NCI-H82 treated with DMSO at 0.1 percent for 48 hours (cell line): ENCODE results near the gene RGS9.
"Not testable (repeated sequence)": the region's sequence is repeated elsewhere in the genome, so short reads cannot be mapped to it uniquely, and the experiment has no call there.

ENCODE experiments used
- DNase-seq: peaks from one replicate; lab custom pipeline; 2025; ENCODE audit not compliant: unreplicated experiment; lab: John Stamatoyannopoulos, UW

Gene RGS9

GRCh38 chr17:65180752-65181236 is 43.6 kb downstream of the RGS9 start:
- DNase-seq: not testable (repeated sequence)

- no peak for DNase-seq
Measured at GRCh38 chr17:65181237-65182061, 44.3 kb downstream of the RGS9 start.

- no peak for DNase-seq
Measured at GRCh38 chr17:65182233-65182632, 45.1 kb downstream of the RGS9 start.

- DNase-seq: no peak
Measured at GRCh38 chr17:65183736-65184135, 46.6 kb downstream of the RGS9 start.

- DNase-seq: no peak
Measured at GRCh38 chr17:65184235-65184959, 47.2 kb downstream of the RGS9 start.

- DNase-seq: no peak
Measured at GRCh38 chr17:65185062-65185461, 47.9 kb downstream of the RGS9 start.

- DNase-seq: no peak
Measured at GRCh38 chr17:65185668-65186382, 48.7 kb downstream of the RGS9 start.

GRCh38 chr17:65190467-65191097 is 53.4 kb downstream of the RGS9 start:
- DNase-seq: no peak

GRCh38 chr17:65191811-65192740 is 54.9 kb downstream of the RGS9 start:
- no peak for DNase-seq

GRCh38 chr17:65193305-65193704 is 56.1 kb downstream of the RGS9 start:
- no peak for DNase-seq

GRCh38 chr17:65193716-65194293 is 56.6 kb downstream of the RGS9 start:
- no peak for DNase-seq

GRCh38 chr17:65194670-65195334 is 57.6 kb downstream of the RGS9 start:
- no peak for DNase-seq

- no peak for DNase-seq
Measured at GRCh38 chr17:65195716-65196115, 58.5 kb downstream of the RGS9 start.

GRCh38 chr17:65196617-65197016 is 59.4 kb downstream of the RGS9 start:
- DNase-seq: no peak

GRCh38 chr17:65197201-65197600 is 60.0 kb downstream of the RGS9 start:
- no peak for DNase-seq

GRCh38 chr17:65198653-65199382 is 61.6 kb downstream of the RGS9 start:
- DNase-seq: peak; percentile 58

- no peak for DNase-seq
Measured at GRCh38 chr17:65201331-65201730, 64.2 kb downstream of the RGS9 start.

GRCh38 chr17:65202844-65203571 is 65.8 kb downstream of the RGS9 start:
- no peak for DNase-seq
